Fibroblast of lung (primary cell): Measurements from ENCODE around the gene CRYBA2. TPM values are rescaled to one million over a fixed set of nuclear protein-coding genes. Genes with fewer than 3 reads are reported as not detected.

Experiments
- DNase-seq, 2 donors: peaks; one replicate each; pipeline versions ENCODE4 v3.0.0 to v3.0.0-alpha.2; 2010; ENCODE audit warnings: low read depth in 2 of 2
- H2AFZ ChIP-seq: 2 replicates; pipeline ENCODE4 v1.5.1; 2012; ENCODE audit warnings: low read length, control low read depth, inconsistent platforms
- H3K27ac ChIP-seq: 2 replicates; pipeline ENCODE4 v1.5.1; 2011; ENCODE audit warnings: low read length, control low read depth; ENCODE audit not compliant: insufficient read depth
- H3K27me3 ChIP-seq: 2 replicates; pipeline ENCODE4 v1.5.1; 2011; ENCODE audit warnings: mild to moderate bottlenecking, low read length; ENCODE audit not compliant: control insufficient read depth, insufficient read depth
- H3K36me3 ChIP-seq: 2 replicates; pipeline ENCODE4 v1.5.1; 2011; ENCODE audit warnings: low read length; ENCODE audit not compliant: control insufficient read depth, insufficient read depth
- H3K4me1 ChIP-seq: 2 replicates; pipeline ENCODE4 v1.5.1; 2011; ENCODE audit warnings: low read length; ENCODE audit not compliant: control insufficient read depth, insufficient read depth; ENCODE audit errors: extremely low read depth
- H3K4me2 ChIP-seq: 2 replicates; pipeline ENCODE4 v1.5.1; 2011; ENCODE audit warnings: low read length, control low read depth; ENCODE audit not compliant: insufficient read depth; ENCODE audit errors: extremely low read depth
- H3K4me3 ChIP-seq, 4 experiments: fragments of 200-600 bp in 1 of 4; sonication (generic) in 1 of 4; replicated peaks in 1 of 4; 2 replicates each; pipeline ENCODE4 v1.5.1; 2011 to 2016; ENCODE audit warnings: low read length in 4 of 4, low read depth in 3 of 4, mild to moderate bottlenecking in 3 of 4, control low read depth in 2 of 4, inconsistent platforms in 1 of 4, mixed read lengths in 1 of 4; ENCODE audit not compliant: insufficient read depth in 1 of 4; ENCODE audit errors: control extremely low read depth in 1 of 4
- H3K79me2 ChIP-seq: 2 replicates; pipeline ENCODE4 v1.5.1; 2012; ENCODE audit warnings: mild to moderate bottlenecking, low read length, inconsistent platforms; ENCODE audit not compliant: control insufficient read depth, insufficient read depth
- H3K9ac ChIP-seq: 2 replicates; pipeline ENCODE4 v1.5.1; 2011; ENCODE audit warnings: mild to moderate bottlenecking, low read length, control low read depth; ENCODE audit not compliant: insufficient read depth
- H3K9me3 ChIP-seq: 2 replicates; pipeline ENCODE4 v1.5.1; 2012; ENCODE audit warnings: low read depth, low read length; ENCODE audit not compliant: control insufficient read depth, insufficient read depth
- H4K20me1 ChIP-seq: 2 replicates; pipeline ENCODE4 v1.5.1; 2011; ENCODE audit warnings: low read length; ENCODE audit not compliant: control insufficient read depth, insufficient read depth; ENCODE audit errors: extremely low read depth
- CTCF ChIP-seq, 2 donors: IDR thresholded peaks in 1 of 2; conservative IDR thresholded peaks in 1 of 2; 1 replicate in 1 of 2; 2 replicates in 1 of 2; pipeline ENCODE4 v1.5.1; 2011 to 2012; ENCODE audit warnings: low read length in 2 of 2, control low read depth in 1 of 2, inconsistent platforms in 1 of 2, low read depth in 1 of 2, mild to moderate bottlenecking in 1 of 2
- EZH2 ChIP-seq: IDR thresholded peaks from 2 replicates; pipeline ENCODE4 v1.5.1; 2012; ENCODE audit warnings: low read length, control low read depth, mild to moderate bottlenecking; ENCODE audit errors: missing control alignments
- polyA plus RNA-seq, 2 donors: library from polyadenylated mRNA; depleted of rRNA in 1 of 2; stranded (reverse) in 1 of 2; unstranded in 1 of 2; fragments of >200 nt; gene quantifications; 2 replicates each; pipeline ENCODE4 v1.2.1, GENCODE V29; 2011 to 2012; ENCODE audit warnings: missing spikeins in 1 of 2
- total RNA-seq: library from RNA; depleted of rRNA; stranded (reverse); fragments of >200 nt; gene quantifications from 2 replicates; pipeline ENCODE4 v1.2.1, GENCODE V29; 2014

Gene CRYBA2
- total and polyA plus RNA-seq, 2 donors (not counting 1 experiment from before 2014, with no cell fraction given) = not detected

- Histone ChIP-seq H3K27ac (no peak overlapping the region), H3K9ac (no peak overlapping the region), H3K4me1 (no peaks in the 10 kb centered on the region), H3K4me2 (no peak overlapping the region), H2AFZ (no peak overlapping the region), H3K36me3 (no peaks in the 10 kb centered on the region), H3K27me3 (peaks cover 10% of the 10 kb centered on the region), H3K9me3 (no peaks in the 10 kb centered on the region), H3K4me3 (no peak overlapping the region), H3K79me2 (no peaks in the 10 kb centered on the region), H4K20me1 (no peaks in the 10 kb centered on the region)
- TF ChIP-seq CTCF (conservative IDR thresholded peaks at IDR 0.05 in 1 of 2, IDR thresholded peaks at IDR 0.05 in 1 of 2; ENCODE audit: low read depth in 1 of 2, low read length in 2 of 2) = no peak
- no peak for TF ChIP-seq EZH2
- no peak for DNase-seq
Observed at GRCh38 chr2:219009294-219009693, 16.1 kb upstream of the CRYBA2 start.

- H3K4me2 ChIP-seq = no peak overlapping the region
Observed at GRCh38 chr2:219003979-219004378, 10.8 kb upstream of the CRYBA2 start.

GRCh38 chr2:219003267-219003634 is 10.0 kb upstream of the CRYBA2 start:
- H3K36me3 ChIP-seq = no peaks in the 10 kb centered on the region
- H3K27me3 ChIP-seq = peaks cover 59% of the 10 kb centered on the region
- no peak overlapping the region for H3K27ac ChIP-seq
- no peaks in the 10 kb centered on the region for H4K20me1 ChIP-seq
- H3K79me2 ChIP-seq = no peaks in the 10 kb centered on the region
- no peak for DNase-seq
- H3K9me3 ChIP-seq = no peaks in the 10 kb centered on the region
- no peak overlapping the region for H3K4me3 ChIP-seq
- H2AFZ ChIP-seq = no peak overlapping the region
- H3K4me2 ChIP-seq = no peak overlapping the region
- TF ChIP-seq CTCF (conservative IDR thresholded peaks at IDR 0.05 in 1 of 2, IDR thresholded peaks at IDR 0.05 in 1 of 2; ENCODE audit: low read depth in 1 of 2, low read length in 2 of 2) (no peak), EZH2 (no peak)
- H3K9ac ChIP-seq = no peak overlapping the region
- no peaks in the 10 kb centered on the region for H3K4me1 ChIP-seq

More at GRCh38 chr2:219003979-219004378, 10.8 kb upstream of the CRYBA2 start:
- Histone ChIP-seq H3K27me3 (peaks cover 59% of the 10 kb centered on the region), H3K4me1 (no peaks in the 10 kb centered on the region), H3K4me3 (no peak overlapping the region), H3K27ac (no peak overlapping the region), H3K9me3 (no peaks in the 10 kb centered on the region), H4K20me1 (no peaks in the 10 kb centered on the region), H3K36me3 (no peaks in the 10 kb centered on the region), H3K79me2 (no peaks in the 10 kb centered on the region), H2AFZ (no peak overlapping the region), H3K9ac (no peak overlapping the region)
- DNase-seq = no peak
- TF ChIP-seq EZH2 (no peak), CTCF (conservative IDR thresholded peaks at IDR 0.05 in 1 of 2, IDR thresholded peaks at IDR 0.05 in 1 of 2; ENCODE audit: low read depth in 1 of 2, low read length in 2 of 2) (no peak)
